ENCODE results near the gene RPS6KB2.
"Not testable (repeated sequence)": the region's sequence is repeated elsewhere in the genome, so short reads cannot be mapped to it uniquely, and the experiment has no call there.

RPS6KB2 gene

GRCh38 chr11:67448220-67448609 is 19.9 kb downstream of the RPS6KB2 start:
- no peak for DNase-seq

GRCh38 chr11:67449116-67449844 is 21.0 kb downstream of the RPS6KB2 start:
- peak; percentile 28 for DNase-seq

GRCh38 chr11:67450796-67451657 is 22.7 kb downstream of the RPS6KB2 start:
- no peak for DNase-seq

GRCh38 chr11:67451658-67451976 is 23.3 kb downstream of the RPS6KB2 start:
- no peak for DNase-seq

- peak; percentile 4 for DNase-seq
Measured at GRCh38 chr11:67452141-67452952, 24.1 kb downstream of the RPS6KB2 start, which contains the start of gene GPR152. GPR152 (minus strand) TSS chr11:67452729; CDS start chr11:67452724, 5 bp downstream.

- no peak for DNase-seq
Measured at GRCh38 chr11:67453816-67454732, 25.8 kb downstream of the RPS6KB2 start.

- DNase-seq: no peak
Measured at GRCh38 chr11:67455054-67455453, 26.8 kb downstream of the RPS6KB2 start, which contains the start of gene CABP4. CABP4 (plus strand) TSS chr11:67455354; CDS start chr11:67455424, 70 bp downstream.

- no peak for DNase-seq
Measured at GRCh38 chr11:67456068-67456705, 27.9 kb downstream of the RPS6KB2 start.

GRCh38 chr11:67457453-67457852 is 29.2 kb downstream of the RPS6KB2 start:
- no peak for DNase-seq

- DNase-seq: no peak
Measured at GRCh38 chr11:67458266-67458665, 30.0 kb downstream of the RPS6KB2 start.

- DNase-seq: no peak
Measured at GRCh38 chr11:67463186-67463585, 34.9 kb downstream of the RPS6KB2 start.

GRCh38 chr11:67463680-67464410 is 35.6 kb downstream of the RPS6KB2 start:
- no peak for DNase-seq

- DNase-seq: peak; percentile 91
Measured at GRCh38 chr11:67464411-67465188, 36.3 kb downstream of the RPS6KB2 start.

GRCh38 chr11:67465189-67465510 is 36.9 kb downstream of the RPS6KB2 start:
- no peak for DNase-seq

GRCh38 chr11:67465530-67465929 is 37.2 kb downstream of the RPS6KB2 start:
- DNase-seq: not testable (repeated sequence)

GRCh38 chr11:67466367-67466766 is 38.1 kb downstream of the RPS6KB2 start:
- DNase-seq: no peak

- no peak for DNase-seq
Measured at GRCh38 chr11:67466962-67467771, 38.9 kb downstream of the RPS6KB2 start.

GRCh38 chr11:67468056-67468455 is 39.8 kb downstream of the RPS6KB2 start:
- peak; percentile 15 for DNase-seq

GRCh38 chr11:67468456-67468758 is 40.1 kb downstream of the RPS6KB2 start:
- no peak for DNase-seq
